Esophagus muscularis mucosa (tissue), 4 donors: Measurements from ENCODE around the gene TSEN54. TPM values are rescaled to one million over a fixed set of nuclear protein-coding genes. Genes with fewer than 3 reads are reported as not detected.

Source experiments
- DNase-seq: peaks from one replicate; pipeline ENCODE4 v3.0.0-alpha.2; 2017; ENCODE audit errors: extremely low spot score
- H3K27ac ChIP-seq, 4 donors: fragments of 200-600 bp; sonication (generic); replicated peaks in 1 of 4; 1 replicate in 3 of 4; 2 replicates in 1 of 4; pipeline ENCODE4 v1.5.1; 2016 to 2019; ENCODE audit warnings: mild to moderate bottlenecking in 1 of 4
- H3K27me3 ChIP-seq, 4 donors: fragments of 200-600 bp; sonication (generic); one replicate each; pipeline versions ENCODE4 v1.5.1 to v1.6.0; 2016 to 2019
- H3K36me3 ChIP-seq, 4 donors: fragments of 200-600 bp; sonication (generic); one replicate each; pipeline ENCODE4 v1.5.1; 2016 to 2019
- H3K4me1 ChIP-seq, 4 donors: fragments of 200-600 bp; sonication (generic); one replicate each; pipeline ENCODE4 v1.5.1; 2016 to 2019
- H3K4me3 ChIP-seq, 4 donors: fragments of 200-600 bp; sonication (generic); 1 replicate in 2 of 4; 2 replicates in 2 of 4; pipeline ENCODE4 v1.5.1; 2016 to 2019; ENCODE audit warnings: mild to moderate bottlenecking in 4 of 4, moderate library complexity in 1 of 4
- H3K9me3 ChIP-seq, 4 donors: fragments of 200-600 bp; sonication (generic); 1 replicate in 3 of 4; 2 replicates in 1 of 4; pipeline ENCODE4 v1.5.1; 2016 to 2019
- CTCF ChIP-seq, 3 experiments: fragments of 200-600 bp in 2 of 3; fragments of 450-650 bp in 1 of 3; sonication (generic) in 2 of 3; IDR thresholded peaks; one replicate each; pipeline ENCODE4 v1.5.1; 2017 to 2019; ENCODE audit warnings: antibody characterized with exemption in 3 of 3, mild to moderate bottlenecking in 2 of 3, moderate library complexity in 1 of 3
- EP300 ChIP-seq: sonication (generic); formaldehyde crosslinking; IDR thresholded peaks from one replicate; pipeline ENCODE4 v1.6.1; 2017; ENCODE audit warnings: antibody characterized with exemption
- POLR2A ChIP-seq: fragments of 450-650 bp; IDR thresholded peaks from one replicate; pipeline ENCODE4 v1.6.1; 2017; ENCODE audit warnings: antibody characterized with exemption, moderate library complexity, mild to moderate bottlenecking, low read depth
- POLR2AphosphoS5 ChIP-seq, 2 donors: sonication (generic); formaldehyde crosslinking; IDR thresholded peaks; one replicate each; pipeline ENCODE4 v1.6.1; 2017; ENCODE audit warnings: antibody characterized with exemption in 2 of 2
- WGBS: methylation state at CpG from one replicate; pipeline ENCODE4 v1.1.5; 2018; 5-methylcytosine and 5-hydroxymethylcytosine counted together
- intact Hi-C: fragments of 100-400 bp; cut with DNase I; formaldehyde crosslinking; loops from one replicate; pipeline ENCODE4 v1.15.1; 2023
- total RNA-seq, 4 donors: library from RNA; depleted of rRNA; stranded (reverse); fragments of >200 nt; gene quantifications; one replicate each; pipeline versions ENCODE4 v1.1.0 to v1.2.1, GENCODE V29; 2016

The TSEN54 gene
- total RNA-seq, 4 donors from 2014 or later = 14.5 to 32.1 (median 24.1) TPM

GRCh38 chr17:75503976-75504346 lies 12.4 kb upstream of the TSEN54 start:
- TF ChIP-seq POLR2AphosphoS5 (IDR thresholded peaks at IDR 0.05) (no peak), POLR2A (no peak), EP300 (no peak), CTCF (IDR thresholded peaks at IDR 0.05) (no peak)
- intact Hi-C loops = no loop called here
- Histone ChIP-seq H3K4me1 (peaks cover 36 to 75% (median 67%) of the 10 kb centered on the region in 4 donors), H3K27me3 (no peaks in the 10 kb centered on the region), H3K27ac (peak overlapping the region in 3 of 4 donors; percentile 34 to 78 (median 70)), H3K4me3 (no peak overlapping the region), H3K9me3 (no peaks in the 10 kb centered on the region), H3K36me3 (peaks cover 27 to 99% (median 92%) of the 10 kb centered on the region in 4 donors)
- WGBS = 56% methylated on average over 8 of the region's 13 CpGs
- DNase-seq = no peak

- 77% methylated on average over 29 of the region's 32 CpGs for WGBS
- no peaks in the 10 kb centered on the region for H3K27me3 ChIP-seq
- H3K27ac ChIP-seq = peak overlapping the region; percentile 29 to 78 (median 50)
- peaks cover 27 to 99% (median 89%) of the 10 kb centered on the region in 4 donors for H3K36me3 ChIP-seq
- intact Hi-C loops = no loop called here
- TF ChIP-seq CTCF (IDR thresholded peaks at IDR 0.05) (peak; percentile 39 to 59 (median 43)), POLR2A (no peak), EP300 (no peak), POLR2AphosphoS5 (IDR thresholded peaks at IDR 0.05) (peak in 1 of 2 donors; percentile 16)
- no peak for DNase-seq
- no peak overlapping the region for H3K4me3 ChIP-seq
- H3K9me3 ChIP-seq = no peaks in the 10 kb centered on the region
- H3K4me1 ChIP-seq = peaks cover 36 to 75% (median 67%) of the 10 kb centered on the region in 4 donors
These were observed 11.8 kb upstream of the TSEN54 start for GRCh38 chr17:75504347-75505151.

- Histone ChIP-seq H3K4me3 (no peak overlapping the region), H3K36me3 (peaks cover 24 to 95% (median 87%) of the 10 kb centered on the region in 4 donors), H3K27ac (peak overlapping the region in 2 of 4 donors; percentile 31 to 78)
These were observed 11.2 kb upstream of the TSEN54 start for GRCh38 chr17:75505152-75505409.

GRCh38 chr17:75505640-75506039 lies 10.7 kb upstream of the TSEN54 start:
- Histone ChIP-seq H3K27me3 (no peaks in the 10 kb centered on the region), H3K4me1 (peaks cover 33 to 75% (median 67%) of the 10 kb centered on the region in 4 donors), H3K36me3 (peaks cover 20 to 92% (median 83%) of the 10 kb centered on the region in 4 donors), H3K4me3 (no peak overlapping the region), H3K27ac (no peak overlapping the region), H3K9me3 (no peaks in the 10 kb centered on the region)
- DNase-seq = no peak
- WGBS = 95% methylated on average over 12 of the region's 15 CpGs
- intact Hi-C loops = no loop called here
- TF ChIP-seq POLR2AphosphoS5 (IDR thresholded peaks at IDR 0.05) (no peak), EP300 (no peak), CTCF (IDR thresholded peaks at IDR 0.05) (no peak), POLR2A (no peak)

More at GRCh38 chr17:75505152-75505409, 11.2 kb upstream of the TSEN54 start:
- intact Hi-C loops = no loop called here
- 82% methylated on average over 4 of the region's 4 CpGs for WGBS
- no peak for DNase-seq
- Histone ChIP-seq H3K27me3 (no peaks in the 10 kb centered on the region), H3K4me1 (peaks cover 35 to 75% (median 67%) of the 10 kb centered on the region in 4 donors), H3K9me3 (no peaks in the 10 kb centered on the region)
- no peak for TF ChIP-seq POLR2A

GRCh38 chr17:75506134-75506533 lies 10.2 kb upstream of the TSEN54 start:
- H3K27ac ChIP-seq = no peak overlapping the region

More at GRCh38 chr17:75506134-75506533, 10.2 kb upstream of the TSEN54 start:
- Histone ChIP-seq H3K4me3 (no peak overlapping the region), H3K27me3 (no peaks in the 10 kb centered on the region), H3K9me3 (no peaks in the 10 kb centered on the region), H3K36me3 (peaks cover 20 to 91% (median 78%) of the 10 kb centered on the region in 4 donors), H3K4me1 (peaks cover 33 to 75% (median 67%) of the 10 kb centered on the region in 4 donors)
- WGBS = 90% methylated on average over 18 of the region's 21 CpGs
- intact Hi-C loops = no loop called here
- DNase-seq = no peak
- TF ChIP-seq EP300 = no peak
- TF ChIP-seq CTCF (IDR thresholded peaks at IDR 0.05) = no peak
